PC-3 (cell line): Measurements from ENCODE around the gene EP400. TPM values are rescaled to one million over a fixed set of nuclear protein-coding genes. Genes with fewer than 3 reads are reported as not detected.

Experiments used
- ATAC-seq: fragments of 200-7000 bp; cut with Tn5 transposase; 2 replicates; pipeline ENCODE4 v1.9.1; 2020; ENCODE audit warnings: mild to moderate bottlenecking, moderate library complexity
- BruUV-seq: library from RNA; stranded (reverse); fragments of 400-500 nt; replicated peaks from 2 replicates; lab custom pipeline; 2021; lab: Mats Ljungman, UMichigan
- CTCF ChIA-PET: fragments of 300-600 bp; sonication (Branson Sonifier 250); formaldehyde crosslinking; loops from one replicate; lab custom pipeline; 2022; ENCODE audit warnings: antibody characterized with exemption; lab: Charles Lee
- POLR2A ChIA-PET: fragments of 300-600 bp; sonication (Branson Sonifier 250); formaldehyde crosslinking; loops from one replicate; lab custom pipeline; 2022; ENCODE audit warnings: antibody characterized with exemption; ENCODE audit not compliant: unreplicated experiment; lab: Charles Lee
- DNase-seq: peaks from one replicate; pipeline ENCODE4 v3.0.0-alpha.2; 2015
- H2AFZ ChIP-seq: fragments of 300-600 bp; sonication (generic); 2 replicates; pipeline ENCODE4 v1.6.0; 2016; ENCODE audit warnings: antibody characterized with exemption, low read length
- H3F3A ChIP-seq: fragments of 300-600 bp; sonication (generic); one replicate; pipeline ENCODE4 v1.6.0; 2017; ENCODE audit warnings: antibody characterized with exemption, low read length, control low read depth, mild to moderate bottlenecking; ENCODE audit not compliant: unreplicated experiment
- H3K27ac ChIP-seq: fragments of 300-600 bp; sonication (generic); 2 replicates; pipeline ENCODE4 v1.5.1; 2016; ENCODE audit warnings: mild to moderate bottlenecking, low read length
- H3K27me3 ChIP-seq: fragments of 300-600 bp; sonication (generic); 2 replicates; pipeline ENCODE4 v1.6.1; 2016; ENCODE audit warnings: low read length, mixed read lengths
- H3K36me3 ChIP-seq: fragments of 300-600 bp; sonication (generic); 2 replicates; pipeline ENCODE4 v1.6.1; 2016; ENCODE audit warnings: low read depth, mixed run types, low read length, mixed read lengths
- H3K4me1 ChIP-seq: fragments of 300-600 bp; sonication (generic); 2 replicates; pipeline ENCODE4 v1.5.1; 2016; ENCODE audit warnings: low read length; ENCODE audit not compliant: insufficient read depth
- H3K4me2 ChIP-seq: fragments of 300-600 bp; sonication (generic); 2 replicates; pipeline ENCODE4 v1.6.0; 2016; ENCODE audit warnings: low read length
- H3K4me3 ChIP-seq: fragments of 300-600 bp; sonication (generic); 2 replicates; pipeline ENCODE4 v1.5.1; 2016; ENCODE audit warnings: mild to moderate bottlenecking, low read length, mixed read lengths
- H3K79me2 ChIP-seq: fragments of 300-600 bp; sonication (generic); 2 replicates; pipeline ENCODE4 v1.6.1; 2017; ENCODE audit warnings: low read length, mixed read lengths
- H3K9ac ChIP-seq: fragments of 300-600 bp; sonication (generic); 2 replicates; pipeline ENCODE4 v1.6.0; 2016; ENCODE audit warnings: mild to moderate bottlenecking, low read length
- H3K9me2 ChIP-seq: fragments of 300-600 bp; sonication (generic); replicated peaks from 2 replicates; pipeline ENCODE4 v1.6.1; 2016; ENCODE audit warnings: mixed run types, low read length, mixed read lengths
- H3K9me3 ChIP-seq: fragments of 300-600 bp; sonication (generic); 2 replicates; pipeline ENCODE4 v1.6.1; 2016; ENCODE audit warnings: low read length, mixed read lengths
- H4K20me1 ChIP-seq: fragments of 300-600 bp; sonication (generic); 2 replicates; pipeline ENCODE4 v1.6.1; 2016; ENCODE audit warnings: low read length, mixed read lengths
- EZH2 ChIP-seq: fragments of 300-600 bp; sonication (generic); IDR thresholded peaks from one replicate; pipeline ENCODE4 v1.6.1; 2017; ENCODE audit warnings: antibody characterized with exemption, mild to moderate bottlenecking, low read length; ENCODE audit not compliant: unreplicated experiment
- EZH2phosphoT487 ChIP-seq: fragments of 300-600 bp; sonication (generic); IDR thresholded peaks from 2 replicates; pipeline ENCODE4 v1.6.1; 2018; ENCODE audit warnings: mild to moderate bottlenecking, antibody characterized with exemption, low read length, borderline replicate concordance
- intact Hi-C: fragments of 100-400 bp; cut with micrococcal nuclease; formaldehyde crosslinking; loops from 2 replicates; pipeline ENCODE4 v1.9.0; 2023
- total RNA-seq: library from RNA; depleted of rRNA; stranded (reverse); fragments of >200 nt; gene quantifications from 2 replicates; pipeline ENCODE4 v1.2.3, GENCODE V29; 2014
- TF ChIP-seq, protein P1 (sequence below): fragments of 300-600 bp; sonication (generic); conservative IDR thresholded peaks from 2 replicates; pipeline ENCODE4 v1.5.1; 2017; ENCODE audit warnings: antibody characterized with exemption, low read depth, mild to moderate bottlenecking, low read length

EP400 gene
- total RNA-seq, 1 experiment from 2014 or later, result 20.2 TPM

DNA sequence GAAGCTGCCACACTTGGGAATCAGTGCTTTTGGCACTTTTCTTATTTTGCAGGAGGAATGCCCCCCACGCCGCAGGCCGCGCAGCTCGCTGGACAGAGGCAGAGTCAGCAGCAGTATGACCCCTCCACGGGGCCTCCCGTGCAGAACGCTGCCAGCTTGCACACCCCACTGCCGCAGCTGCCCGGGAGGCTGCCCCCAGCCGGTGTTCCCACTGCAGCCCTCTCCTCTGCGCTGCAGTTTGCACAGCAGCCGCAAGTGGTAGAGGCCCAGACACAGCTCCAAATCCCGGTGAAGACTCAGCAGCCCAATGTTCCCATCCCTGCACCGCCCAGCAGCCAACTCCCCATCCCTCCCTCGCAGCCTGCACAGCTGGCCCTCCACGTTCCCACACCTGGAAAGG lies 32.3 kb downstream of the EP400 start:
- CTCF ChIA-PET, result no interaction called here

DNA sequence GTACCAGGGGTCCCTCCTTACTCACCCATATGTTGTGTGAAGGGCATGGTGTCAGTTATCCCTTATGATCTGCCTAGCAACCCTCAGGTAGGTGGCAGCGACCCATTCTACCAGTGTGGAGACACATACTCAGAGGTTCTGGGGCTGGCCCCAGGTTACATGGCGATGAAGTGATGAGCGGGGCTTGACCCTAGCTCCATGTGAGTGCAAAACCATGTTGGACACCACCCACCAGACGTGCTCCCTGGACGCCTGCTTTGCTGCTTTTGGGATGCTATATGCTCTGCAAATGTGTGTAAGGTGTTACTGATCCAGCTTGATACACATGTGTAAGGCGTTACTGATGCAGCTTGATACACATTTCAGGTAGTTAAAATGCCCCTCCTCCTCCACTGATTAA lies 33.3 kb downstream of the EP400 start:
- CTCF ChIA-PET, result no interaction called here
- H4K20me1 ChIP-seq, result peaks cover 4% of the 10 kb centered on the region; the same call in 1 of the 2 replicates
- H3K27ac ChIP-seq, result no peak overlapping the region
- no peak for DNase-seq
- H3F3A ChIP-seq, result no peaks in the 10 kb centered on the region
- H2AFZ ChIP-seq, result no peak overlapping the region
- H3K4me3 ChIP-seq, result no peak overlapping the region
- BruUV-seq, result no TSS peak
- no peak overlapping the region for H3K4me2 ChIP-seq
- H3K9me2 ChIP-seq, result no peaks in the 10 kb centered on the region
- no peak overlapping the region for H3K9ac ChIP-seq
- no peaks in the 10 kb centered on the region for H3K27me3 ChIP-seq
- no peaks in the 10 kb centered on the region for H3K9me3 ChIP-seq
- TF ChIP-seq, protein P1, sequence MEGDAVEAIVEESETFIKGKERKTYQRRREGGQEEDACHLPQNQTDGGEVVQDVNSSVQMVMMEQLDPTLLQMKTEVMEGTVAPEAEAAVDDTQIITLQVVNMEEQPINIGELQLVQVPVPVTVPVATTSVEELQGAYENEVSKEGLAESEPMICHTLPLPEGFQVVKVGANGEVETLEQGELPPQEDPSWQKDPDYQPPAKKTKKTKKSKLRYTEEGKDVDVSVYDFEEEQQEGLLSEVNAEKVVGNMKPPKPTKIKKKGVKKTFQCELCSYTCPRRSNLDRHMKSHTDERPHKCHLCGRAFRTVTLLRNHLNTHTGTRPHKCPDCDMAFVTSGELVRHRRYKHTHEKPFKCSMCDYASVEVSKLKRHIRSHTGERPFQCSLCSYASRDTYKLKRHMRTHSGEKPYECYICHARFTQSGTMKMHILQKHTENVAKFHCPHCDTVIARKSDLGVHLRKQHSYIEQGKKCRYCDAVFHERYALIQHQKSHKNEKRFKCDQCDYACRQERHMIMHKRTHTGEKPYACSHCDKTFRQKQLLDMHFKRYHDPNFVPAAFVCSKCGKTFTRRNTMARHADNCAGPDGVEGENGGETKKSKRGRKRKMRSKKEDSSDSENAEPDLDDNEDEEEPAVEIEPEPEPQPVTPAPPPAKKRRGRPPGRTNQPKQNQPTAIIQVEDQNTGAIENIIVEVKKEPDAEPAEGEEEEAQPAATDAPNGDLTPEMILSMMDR, result no peak
- TF ChIP-seq EZH2phosphoT487 (no peak), EZH2 (no peak)
- H3K4me1 ChIP-seq, result peaks cover 11% of the 10 kb centered on the region
- H3K79me2 ChIP-seq, result peaks cover 6% of the 10 kb centered on the region
- intact Hi-C loops, result no loop called here
- H3K36me3 ChIP-seq, result peaks cover 36% of the 10 kb centered on the region
- POLR2A ChIA-PET, result no interaction called here
- no peak for ATAC-seq

More for the DNA sequence above, 32.3 kb downstream of the EP400 start:
- Histone ChIP-seq H3K4me2 (no peak overlapping the region), H3F3A (no peaks in the 10 kb centered on the region), H3K27me3 (no peaks in the 10 kb centered on the region), H3K9me3 (no peaks in the 10 kb centered on the region), H3K9me2 (no peaks in the 10 kb centered on the region), H3K36me3 (peaks cover 32% of the 10 kb centered on the region), H3K4me1 (peaks cover 11% of the 10 kb centered on the region), H3K27ac (no peak overlapping the region), H4K20me1 (peaks cover 8% of the 10 kb centered on the region; the same call in 1 of the 2 replicates), H3K79me2 (peaks cover 15% of the 10 kb centered on the region), H3K9ac (no peak overlapping the region), H3K4me3 (no peak overlapping the region), H2AFZ (no peak overlapping the region)
- ATAC-seq (no peak), DNase-seq (no peak)
- intact Hi-C loops, result no loop called here
- POLR2A ChIA-PET, result no interaction called here
- TF ChIP-seq EZH2phosphoT487 (no peak), EZH2 (no peak)
- TF ChIP-seq, protein P1, result no peak
- no TSS peak for BruUV-seq

DNA sequence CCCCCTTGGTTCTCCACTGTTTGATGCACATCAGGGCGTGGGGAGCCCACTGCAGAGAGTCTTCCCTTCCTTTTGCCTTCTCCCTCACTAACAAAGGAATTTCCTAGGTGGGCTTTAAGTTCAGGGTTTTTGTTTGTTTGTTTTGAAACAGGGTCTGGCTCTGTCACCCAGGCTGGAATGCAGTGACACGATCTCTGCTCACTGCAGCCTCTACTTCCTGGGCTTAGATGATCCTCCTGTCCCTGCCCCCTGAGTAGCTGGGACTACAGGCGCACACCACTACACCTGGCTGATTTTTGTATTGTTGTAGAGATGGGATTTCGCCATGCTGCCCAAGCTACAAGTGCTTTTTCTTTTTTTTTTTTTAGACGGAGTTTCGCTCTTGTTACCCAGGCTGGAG lies 33.8 kb downstream of the EP400 start:
- Histone ChIP-seq H3K27ac (no peak overlapping the region), H3K9ac (no peak overlapping the region), H3K79me2 (peaks cover under 1% of the 10 kb centered on the region; the same call in 1 of the 2 replicates), H3K9me3 (no peaks in the 10 kb centered on the region), H3F3A (no peaks in the 10 kb centered on the region), H4K20me1 (peaks cover 4% of the 10 kb centered on the region; the same call in 1 of the 2 replicates), H3K4me1 (peaks cover 11% of the 10 kb centered on the region), H3K4me2 (no peak overlapping the region), H3K36me3 (peaks cover 39% of the 10 kb centered on the region), H3K27me3 (no peaks in the 10 kb centered on the region), H3K9me2 (no peaks in the 10 kb centered on the region), H2AFZ (no peak overlapping the region), H3K4me3 (no peak overlapping the region)
- DNase-seq (no peak), ATAC-seq (no peak)
- BruUV-seq, result no TSS peak
- no peak for TF ChIP-seq EZH2
- TF ChIP-seq, protein P1, result no peak
- no peak for TF ChIP-seq EZH2phosphoT487
- intact Hi-C loops, result no loop called here
- ChIA-PET CTCF (no interaction called here), POLR2A (no interaction called here)
